Gastrocnemius medialis (tissue), 4 donors: Measurements from ENCODE around the gene KCNQ1.

Experiments used
- CTCF ChIP-seq, 5 experiments: fragments of 450-650 bp in 3 of 5; fragments of 200-600 bp in 2 of 5; sonication (generic) in 2 of 5; IDR thresholded peaks in 4 of 5; conservative IDR thresholded peaks in 1 of 5; 1 replicate in 4 of 5; 2 replicates in 1 of 5; pipeline ENCODE4 v1.5.1; 2016 to 2019; ENCODE audit warnings: antibody characterized with exemption in 5 of 5, mild to moderate bottlenecking in 3 of 5, moderate library complexity in 3 of 5
- POLR2A ChIP-seq, 2 donors: fragments of 450-650 bp; IDR thresholded peaks; one replicate each; pipeline ENCODE4 v1.6.1; 2017; ENCODE audit warnings: antibody characterized with exemption in 2 of 2, mild to moderate bottlenecking in 2 of 2, moderate library complexity in 2 of 2

DNA sequence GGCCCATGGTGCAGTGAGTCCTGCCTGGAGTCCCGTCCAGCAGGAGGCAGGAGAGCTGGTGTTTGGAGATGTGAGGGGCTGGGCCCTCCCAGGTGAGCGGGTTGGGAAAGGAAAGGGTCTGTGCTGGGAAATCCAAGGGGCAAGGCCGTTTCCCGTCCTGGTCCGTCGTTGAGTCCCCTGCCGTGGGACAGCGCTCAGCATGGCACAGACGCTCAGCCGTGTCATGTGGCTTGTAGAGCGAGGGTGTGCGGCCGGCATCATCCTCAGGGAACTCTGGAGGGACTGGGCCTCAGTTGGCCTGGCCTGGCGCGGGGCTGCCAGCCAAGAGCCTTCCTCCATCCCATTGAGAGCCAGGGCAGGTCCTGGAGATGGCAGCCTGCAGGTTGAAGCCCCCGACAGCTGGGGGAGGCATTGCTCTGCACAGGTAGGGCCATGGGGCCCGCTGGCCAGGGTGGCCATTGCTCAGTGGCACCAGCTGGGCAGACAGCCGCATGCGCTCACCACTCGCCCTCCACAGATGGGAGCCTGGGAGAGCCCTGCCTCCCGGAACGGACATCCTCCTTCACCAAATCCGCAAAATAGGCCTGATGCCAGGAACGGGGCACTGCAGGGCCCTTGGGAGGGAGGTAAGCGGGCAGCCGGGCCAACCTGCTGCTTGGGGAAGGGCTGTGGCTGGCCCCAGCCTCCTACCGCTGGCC, 28.7 kb downstream of the KCNQ1 start:
- TF ChIP-seq CTCF (IDR thresholded peaks at IDR 0.05 in 4 of 5, conservative IDR thresholded peaks at IDR 0.05 in 1 of 5) (no peak), POLR2A (IDR thresholded peaks at IDR 0.05) (no peak)
